Measurements from ENCODE around the gene HSP90AB1.

DNA sequence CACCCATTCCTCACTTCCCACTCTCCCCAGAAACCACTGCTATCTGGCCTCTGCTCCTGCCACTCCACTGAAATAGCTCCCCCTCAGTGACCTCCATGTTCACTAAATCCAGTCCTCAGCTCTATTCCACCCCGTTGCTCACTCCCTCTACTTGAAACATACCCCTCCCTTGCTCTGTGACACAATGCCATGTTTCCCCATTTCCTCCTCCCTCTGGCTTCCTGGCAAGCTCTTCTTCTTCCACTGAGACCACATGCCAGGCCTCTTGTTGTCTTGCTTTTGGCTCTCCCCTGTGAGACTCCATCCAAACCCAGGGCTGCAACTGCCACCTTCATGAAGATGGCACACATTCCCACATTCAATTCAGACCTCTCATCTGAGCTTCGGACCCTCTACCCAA, 37.2 kb downstream of the HSP90AB1 start:
- no peak for TF ChIP-seq CTCF (IDR thresholded peaks at IDR 0.05; ENCODE audit: low read depth, low read length)
- no peak for TF ChIP-seq EZH2phosphoT487 (IDR thresholded peaks at IDR 0.05; ENCODE audit: low read depth)
